IPS-18a (cell line): ENCODE results near the gene CHST15.

ENCODE experiments used
- H3K27ac ChIP-seq: one replicate; pipeline ENCODE4 v1.5.1; 2013; ENCODE audit warnings: low read length
- H3K27me3 ChIP-seq: one replicate; pipeline ENCODE4 v1.6.1; 2013; ENCODE audit warnings: mild to moderate bottlenecking, low read length; ENCODE audit not compliant: control insufficient read depth, insufficient read depth
- H3K36me3 ChIP-seq: one replicate; pipeline ENCODE4 v1.6.1; 2013; ENCODE audit warnings: low read depth, low read length; ENCODE audit not compliant: control insufficient read depth
- H3K4me1 ChIP-seq: one replicate; pipeline ENCODE4 v1.6.1; 2013; ENCODE audit warnings: low read depth, low read length; ENCODE audit not compliant: control insufficient read depth
- H3K4me3 ChIP-seq: one replicate; pipeline ENCODE4 v1.5.1; 2013; ENCODE audit warnings: low read length
- H3K9ac ChIP-seq: one replicate; pipeline ENCODE4 v1.6.1; 2013; ENCODE audit warnings: mild to moderate bottlenecking, low read length, moderate library complexity
- H3K9me3 ChIP-seq: one replicate; pipeline ENCODE4 v1.6.1; 2013; ENCODE audit warnings: low read depth, low read length; ENCODE audit not compliant: control insufficient read depth

The CHST15 gene

GRCh38 chr10:124027031-124027611 is 66.3 kb downstream of the CHST15 start:
- H3K27me3 ChIP-seq: no peaks in the 10 kb centered on the region
- H3K4me3 ChIP-seq: no peak overlapping the region
- H3K27ac ChIP-seq: no peak overlapping the region
- no peaks in the 10 kb centered on the region for H3K9me3 ChIP-seq
- H3K36me3 ChIP-seq: no peaks in the 10 kb centered on the region
- H3K4me1 ChIP-seq: peaks cover 13% of the 10 kb centered on the region
- H3K9ac ChIP-seq: no peak overlapping the region

DNA sequence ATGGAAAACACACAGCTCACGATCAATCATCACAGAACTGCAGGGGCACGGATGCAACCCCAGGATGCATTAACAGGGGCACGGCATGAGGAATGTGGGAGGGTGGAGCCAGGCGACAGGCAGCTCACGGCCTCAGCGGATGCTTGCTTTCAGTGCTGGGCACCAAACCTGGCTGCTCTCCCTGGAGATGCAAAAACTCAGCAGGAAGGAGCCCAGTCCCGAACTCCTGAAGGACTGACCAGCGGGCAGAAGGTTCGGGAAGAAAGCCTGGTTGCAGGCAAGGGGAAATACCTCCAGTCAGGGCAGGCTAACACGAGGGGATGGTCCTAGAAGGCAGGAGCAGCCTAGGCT is 66.8 kb downstream of the CHST15 start:
- peaks cover 18% of the 10 kb centered on the region for H3K4me1 ChIP-seq
- no peak overlapping the region for H3K4me3 ChIP-seq
- H3K27me3 ChIP-seq: no peaks in the 10 kb centered on the region
- H3K9me3 ChIP-seq: no peaks in the 10 kb centered on the region
- no peak overlapping the region for H3K9ac ChIP-seq
- H3K36me3 ChIP-seq: no peaks in the 10 kb centered on the region
- H3K27ac ChIP-seq: no peak overlapping the region

DNA sequence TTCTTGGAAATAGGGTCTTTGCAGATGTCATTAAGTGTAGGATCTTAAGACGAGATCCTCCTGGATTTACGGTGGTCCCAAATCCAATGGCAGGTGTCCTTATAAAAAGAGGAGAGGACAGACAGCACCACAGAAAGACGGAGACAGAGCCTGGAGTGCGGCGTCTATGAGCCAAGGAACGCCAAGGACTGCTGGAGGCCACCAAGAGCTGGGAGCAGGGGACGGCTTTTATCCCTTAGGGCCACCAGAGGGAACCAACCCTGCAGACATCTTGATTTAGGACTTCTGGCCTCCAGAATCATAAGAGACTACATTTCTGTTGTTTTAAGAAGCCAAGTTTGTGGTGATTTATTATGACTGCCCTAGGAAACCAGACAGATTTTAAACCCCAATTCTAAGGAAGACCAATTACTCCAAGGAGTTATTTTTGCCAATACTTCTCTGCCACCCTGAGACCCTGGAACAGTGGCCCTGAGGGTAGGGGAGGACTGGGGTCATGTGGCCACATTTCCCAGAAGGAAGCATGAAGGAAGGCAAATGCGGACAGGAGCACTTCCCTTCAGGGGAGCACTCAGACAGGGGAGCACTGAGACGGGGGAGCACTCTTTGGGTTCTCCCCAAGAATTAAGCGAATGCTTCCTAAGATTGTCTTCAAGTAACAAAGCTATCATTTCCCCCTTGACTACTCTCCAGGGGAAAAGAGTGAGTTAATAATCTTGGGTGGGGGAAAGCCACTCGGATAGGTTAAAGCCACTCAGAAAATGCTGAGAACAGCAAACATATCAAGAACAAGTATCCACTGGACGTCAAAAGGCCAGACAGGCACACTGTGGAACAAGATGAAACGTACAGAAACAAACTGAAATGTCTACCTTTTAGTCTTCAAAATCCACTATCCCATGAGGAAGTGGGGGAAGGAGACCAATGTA is 67.5 kb downstream of the CHST15 start:
- H3K4me1 ChIP-seq: peaks cover 22% of the 10 kb centered on the region
- no peaks in the 10 kb centered on the region for H3K27me3 ChIP-seq
- H3K4me3 ChIP-seq: no peak overlapping the region
- no peaks in the 10 kb centered on the region for H3K9me3 ChIP-seq
- no peaks in the 10 kb centered on the region for H3K36me3 ChIP-seq
- H3K9ac ChIP-seq: no peak overlapping the region
- no peak overlapping the region for H3K27ac ChIP-seq

- no peak overlapping the region for H3K4me3 ChIP-seq
- no peaks in the 10 kb centered on the region for H3K27me3 ChIP-seq
- H3K4me1 ChIP-seq: peaks cover 29% of the 10 kb centered on the region
- no peaks in the 10 kb centered on the region for H3K9me3 ChIP-seq
- H3K27ac ChIP-seq: no peak overlapping the region
- H3K36me3 ChIP-seq: no peaks in the 10 kb centered on the region
- H3K9ac ChIP-seq: no peak overlapping the region
Measured at GRCh38 chr10:124025152-124025551, 68.2 kb downstream of the CHST15 start.

GRCh38 chr10:124022066-124022465 is 71.3 kb downstream of the CHST15 start:
- Histone ChIP-seq H3K9me3 (no peaks in the 10 kb centered on the region), H3K4me1 (peaks cover 34% of the 10 kb centered on the region), H3K27ac (no peak overlapping the region), H3K9ac (no peak overlapping the region), H3K36me3 (no peaks in the 10 kb centered on the region), H3K4me3 (no peak overlapping the region), H3K27me3 (no peaks in the 10 kb centered on the region)

DNA sequence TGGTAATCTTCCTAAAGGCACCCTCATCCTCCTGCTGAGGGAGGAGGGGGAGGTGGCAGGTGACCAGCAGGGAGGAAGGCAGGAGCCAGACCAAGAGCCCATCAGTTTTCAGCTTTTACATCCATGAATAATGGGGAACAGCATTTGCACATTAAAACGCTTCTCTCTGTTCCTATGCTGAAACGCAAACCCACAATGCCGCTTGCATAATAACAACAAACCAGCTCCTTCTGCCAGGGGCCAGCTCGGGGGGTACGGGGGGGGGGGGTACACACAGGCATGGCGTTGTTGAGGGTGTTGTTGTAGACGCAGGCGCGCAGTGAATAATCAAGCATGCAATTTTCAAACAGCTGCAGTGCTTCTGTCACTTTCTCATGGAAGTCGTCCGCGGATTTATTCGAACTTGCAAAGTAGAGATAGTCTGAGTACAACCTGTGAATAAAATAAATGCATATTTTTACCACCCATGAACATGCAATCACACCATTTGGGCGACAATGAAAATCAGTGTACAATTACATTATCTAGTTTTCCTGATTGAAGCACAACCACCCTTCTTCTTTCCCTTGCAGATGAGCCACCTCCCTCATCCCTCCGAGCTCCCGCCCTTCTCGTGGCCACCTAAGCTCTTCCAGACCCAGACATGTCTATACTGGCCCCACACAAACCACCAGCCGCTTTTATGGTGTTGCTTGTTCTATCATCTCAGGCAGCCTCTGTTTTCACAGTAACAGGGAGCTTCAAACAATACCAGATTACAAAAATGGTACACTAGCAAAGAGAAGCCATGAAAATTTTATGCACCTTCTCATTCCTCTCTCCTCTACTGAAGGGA is 72.2 kb downstream of the CHST15 start:
- H3K9me3 ChIP-seq: no peaks in the 10 kb centered on the region
- H3K27me3 ChIP-seq: no peaks in the 10 kb centered on the region
- H3K4me1 ChIP-seq: peaks cover 32% of the 10 kb centered on the region
- peak overlapping the region; percentile 23 for H3K4me3 ChIP-seq
- no peak overlapping the region for H3K27ac ChIP-seq
- no peaks in the 10 kb centered on the region for H3K36me3 ChIP-seq
- peak overlapping the region; percentile 8 for H3K9ac ChIP-seq

DNA sequence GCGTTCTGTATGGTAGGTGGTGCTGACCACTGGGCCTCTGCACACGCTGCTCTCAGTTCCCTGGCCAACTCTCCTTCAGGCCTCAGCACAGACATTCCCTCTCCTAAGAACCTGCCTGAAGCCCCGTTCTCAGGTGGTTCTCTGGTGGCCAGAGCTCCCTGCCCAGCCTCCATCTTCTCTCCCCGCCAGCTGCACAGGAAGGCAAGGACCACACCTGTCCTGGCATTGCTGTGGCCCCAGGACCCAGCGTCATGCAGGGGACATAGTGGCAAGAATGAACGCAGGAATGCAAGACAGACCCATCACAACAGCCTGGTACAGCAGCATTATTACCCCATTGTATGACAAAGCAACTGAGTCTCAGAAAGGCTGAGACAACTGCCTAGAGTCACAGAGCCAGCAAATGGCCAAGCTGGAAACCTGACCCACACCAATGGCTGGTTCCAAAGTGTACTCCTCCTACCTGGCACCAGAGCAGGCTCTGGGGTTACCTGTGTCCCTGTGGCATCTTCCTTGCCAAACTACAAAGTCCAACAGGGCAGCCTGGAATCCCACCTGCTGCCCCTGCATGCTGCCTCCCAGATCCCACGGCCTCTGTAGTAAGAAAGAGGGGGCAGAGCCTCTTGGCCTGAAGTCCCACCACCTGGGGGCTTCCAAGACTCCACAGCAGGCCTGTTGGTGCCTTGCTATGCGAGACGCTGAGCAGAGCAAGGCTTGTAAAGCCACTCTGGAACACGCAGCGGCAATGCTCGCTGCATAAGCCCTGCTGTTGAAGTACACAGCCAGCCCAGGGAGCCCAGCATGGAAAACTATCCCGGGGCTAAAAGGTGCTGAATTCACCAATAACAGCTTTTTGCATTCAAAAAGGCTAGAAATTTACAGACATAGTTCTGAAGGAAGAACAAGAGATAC is 73.3 kb downstream of the CHST15 start:
- Histone ChIP-seq H3K27ac (peak overlapping the region; percentile 16), H3K4me3 (peak overlapping the region; percentile 23), H3K9me3 (no peaks in the 10 kb centered on the region), H3K4me1 (peaks cover 32% of the 10 kb centered on the region), H3K36me3 (no peaks in the 10 kb centered on the region), H3K27me3 (no peaks in the 10 kb centered on the region), H3K9ac (peak overlapping the region; percentile 8)

- H3K27ac ChIP-seq: no peak overlapping the region
- H3K9me3 ChIP-seq: no peaks in the 10 kb centered on the region
- no peak overlapping the region for H3K4me3 ChIP-seq
- H3K36me3 ChIP-seq: no peaks in the 10 kb centered on the region
- H3K27me3 ChIP-seq: no peaks in the 10 kb centered on the region
- no peak overlapping the region for H3K9ac ChIP-seq
- H3K4me1 ChIP-seq: peaks cover 32% of the 10 kb centered on the region
Measured at GRCh38 chr10:124018886-124019525, 74.4 kb downstream of the CHST15 start.

DNA sequence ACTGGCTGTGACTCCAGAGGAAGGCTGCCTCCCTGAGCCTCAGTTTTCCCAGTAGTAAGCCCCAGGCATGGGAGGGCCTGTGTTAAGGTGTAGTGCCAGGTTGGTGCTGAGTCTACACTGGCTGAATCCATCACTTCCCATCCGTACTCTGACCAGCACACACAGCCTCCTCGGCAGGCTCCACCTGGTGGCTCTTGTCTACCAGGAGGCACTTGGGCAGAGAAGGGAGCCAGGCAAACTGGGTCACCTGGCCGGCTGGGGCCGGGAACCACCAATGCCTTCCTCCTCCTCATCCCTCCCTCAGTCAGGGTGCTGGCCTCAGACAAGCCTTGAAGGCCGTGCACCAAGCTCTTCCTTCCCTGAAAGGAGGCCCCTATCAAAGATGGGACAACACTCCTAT is 75.7 kb downstream of the CHST15 start:
- H3K9me3 ChIP-seq: no peaks in the 10 kb centered on the region
- no peak overlapping the region for H3K27ac ChIP-seq
- H3K9ac ChIP-seq: no peak overlapping the region
- no peak overlapping the region for H3K4me3 ChIP-seq
- peaks cover 32% of the 10 kb centered on the region for H3K4me1 ChIP-seq
- H3K27me3 ChIP-seq: no peaks in the 10 kb centered on the region
- H3K36me3 ChIP-seq: no peaks in the 10 kb centered on the region

GRCh38 chr10:124016804-124017375 is 76.5 kb downstream of the CHST15 start:
- H3K4me1 ChIP-seq: peaks cover 26% of the 10 kb centered on the region
- H3K27me3 ChIP-seq: no peaks in the 10 kb centered on the region
- H3K36me3 ChIP-seq: no peaks in the 10 kb centered on the region
- no peak overlapping the region for H3K27ac ChIP-seq
- H3K4me3 ChIP-seq: no peak overlapping the region
- H3K9ac ChIP-seq: no peak overlapping the region
- no peaks in the 10 kb centered on the region for H3K9me3 ChIP-seq
